Karpas-422 (cell line): ENCODE data around the gene DDA1. TPM values are rescaled to one million over a fixed set of nuclear protein-coding genes. Genes with fewer than 3 reads are reported as not detected.

Experiments used
- DNase-seq: peaks from one replicate; pipeline ENCODE4 v3.0.0-alpha.2; 2015
- H2AFZ ChIP-seq: fragments of 200-600 bp; sonication (generic); 2 replicates; pipeline ENCODE4 v1.6.1; 2014; ENCODE audit warnings: antibody characterized with exemption, low read length, mixed read lengths
- H3K27ac ChIP-seq: fragments of 200-600 bp; sonication (generic); 2 replicates; pipeline ENCODE4 v1.5.1; 2014; ENCODE audit warnings: mild to moderate bottlenecking, low read length, moderate library complexity
- H3K27me3 ChIP-seq: fragments of 200-600 bp; sonication (generic); 2 replicates; pipeline ENCODE4 v1.6.1; 2014; ENCODE audit warnings: low read length, mixed read lengths
- H3K36me3 ChIP-seq: fragments of 200-600 bp; sonication (generic); 2 replicates; pipeline ENCODE4 v1.6.1; 2014; ENCODE audit warnings: low read length, mixed read lengths; ENCODE audit not compliant: insufficient read depth
- H3K4me1 ChIP-seq: fragments of 200-600 bp; sonication (generic); 2 replicates; pipeline ENCODE4 v1.6.1; 2014; ENCODE audit warnings: mild to moderate bottlenecking, low read length, mixed read lengths
- H3K4me2 ChIP-seq: fragments of 200-600 bp; sonication (generic); 2 replicates; pipeline ENCODE4 v1.6.1; 2014; ENCODE audit warnings: low read length, low read depth, mild to moderate bottlenecking; ENCODE audit not compliant: poor library complexity, severe bottlenecking
- H3K4me3 ChIP-seq: fragments of 200-600 bp; sonication (generic); 2 replicates; pipeline ENCODE4 v1.5.1; 2014; ENCODE audit warnings: mild to moderate bottlenecking, antibody characterized with exemption, low read length, mixed read lengths
- H3K79me2 ChIP-seq: fragments of 200-600 bp; sonication (generic); 2 replicates; pipeline ENCODE4 v1.6.1; 2014; ENCODE audit warnings: mild to moderate bottlenecking, low read length, mixed read lengths
- H3K9ac ChIP-seq: fragments of 200-600 bp; sonication (generic); 2 replicates; pipeline ENCODE4 v1.6.0; 2014; ENCODE audit warnings: low read length
- H3K9me2 ChIP-seq: fragments of 200-600 bp; sonication (generic), shearing (Covaris generic); replicated peaks from 2 replicates; pipeline ENCODE4 v1.6.0; 2014; ENCODE audit warnings: mild to moderate bottlenecking, low read length, moderate library complexity; ENCODE audit not compliant: insufficient read depth
- H3K9me3 ChIP-seq: fragments of 300-700, 200-600 bp; sonication (generic); 2 replicates; pipeline ENCODE4 v1.6.1; 2014; ENCODE audit warnings: low read length, mixed read lengths
- H4K20me1 ChIP-seq: fragments of 200-600 bp; sonication (generic); 2 replicates; pipeline ENCODE4 v1.6.1; 2014; ENCODE audit warnings: mild to moderate bottlenecking, antibody characterized with exemption, low read length, low read depth; ENCODE audit not compliant: insufficient read depth
- total RNA-seq: library from RNA; depleted of rRNA; stranded (reverse); fragments of >200 nt; shearing (Covaris generic); gene quantifications from 2 replicates; pipeline ENCODE4 v1.2.3, GENCODE V29; 2014; ENCODE audit warnings: low replicate concordance

Gene DDA1
- total RNA-seq, 1 experiment from 2014 or later = 24.4 TPM

- H3K36me3 ChIP-seq = no peaks in the 10 kb centered on the region
- peaks cover 20% of the 10 kb centered on the region for H3K4me1 ChIP-seq
- H3K27ac ChIP-seq = no peak overlapping the region
- peak; percentile 95 for DNase-seq
- H3K9me3 ChIP-seq = no peaks in the 10 kb centered on the region
- no peak overlapping the region for H3K9ac ChIP-seq
- no peaks in the 10 kb centered on the region for H3K27me3 ChIP-seq
- H3K4me2 ChIP-seq = no peak overlapping the region
- H3K9me2 ChIP-seq = no peaks in the 10 kb centered on the region
- H3K79me2 ChIP-seq = peaks cover under 1% of the 10 kb centered on the region
- H4K20me1 ChIP-seq = no peaks in the 10 kb centered on the region
- no peak overlapping the region; the same call in 1 of the 2 replicates for H3K4me3 ChIP-seq
- H2AFZ ChIP-seq = no peak overlapping the region
Measured at GRCh38 chr19:17332677-17333581, 23.6 kb downstream of the DDA1 start.

GRCh38 chr19:17333611-17334413 lies 24.4 kb downstream of the DDA1 start:
- H3K4me3 ChIP-seq = peak overlapping the region; percentile 73
- peaks cover 9% of the 10 kb centered on the region for H3K79me2 ChIP-seq
- H3K36me3 ChIP-seq = no peaks in the 10 kb centered on the region
- no peaks in the 10 kb centered on the region for H3K9me3 ChIP-seq
- peak; percentile 61 for DNase-seq
- H4K20me1 ChIP-seq = no peaks in the 10 kb centered on the region
- H3K9ac ChIP-seq = peak overlapping the region; percentile 72
- no peaks in the 10 kb centered on the region for H3K9me2 ChIP-seq
- H2AFZ ChIP-seq = peak overlapping the region; percentile 84; the same call in 1 of the 2 replicates
- peaks cover 28% of the 10 kb centered on the region for H3K4me1 ChIP-seq
- no peak overlapping the region for H3K27ac ChIP-seq
- no peaks in the 10 kb centered on the region for H3K27me3 ChIP-seq
- peak overlapping the region; percentile 94 for H3K4me2 ChIP-seq

GRCh38 chr19:17334414-17335409 lies 25.3 kb downstream of the DDA1 start, which contains the start of gene ANO8:
ANO8 (minus strand) TSS chr19:17334855; CDS start chr19:17334670, 185 bp downstream.
- H3K27me3 ChIP-seq = no peaks in the 10 kb centered on the region
- peak within 1 kb of the TSS; percentile 93 for H2AFZ ChIP-seq
- H3K4me2 ChIP-seq = peak within 1 kb of the TSS; percentile 94
- peak within 1 kb of the TSS; percentile 73 for H3K4me3 ChIP-seq
- DNase-seq = peak; percentile 99
- no peaks in the 10 kb centered on the region for H3K36me3 ChIP-seq
- H3K79me2 ChIP-seq = peaks cover 9% of the 10 kb centered on the region
- no peaks in the 10 kb centered on the region for H3K9me3 ChIP-seq
- H4K20me1 ChIP-seq = no peaks in the 10 kb centered on the region
- no peak within 1 kb of the TSS for H3K27ac ChIP-seq
- no peaks in the 10 kb centered on the region for H3K9me2 ChIP-seq
- peak within 1 kb of the TSS; percentile 72 for H3K9ac ChIP-seq
- H3K4me1 ChIP-seq = peaks cover 30% of the 10 kb centered on the region

GRCh38 chr19:17335575-17335974 lies 26.2 kb downstream of the DDA1 start:
- Histone ChIP-seq H2AFZ (no peak overlapping the region), H3K9me2 (no peaks in the 10 kb centered on the region), H3K36me3 (no peaks in the 10 kb centered on the region), H3K27ac (no peak overlapping the region), H3K4me3 (peak overlapping the region; percentile 73; the same call in 1 of the 2 replicates), H3K9ac (no peak overlapping the region), H3K9me3 (no peaks in the 10 kb centered on the region), H3K27me3 (no peaks in the 10 kb centered on the region), H3K4me2 (peak overlapping the region; percentile 94), H3K79me2 (peaks cover 9% of the 10 kb centered on the region), H3K4me1 (peaks cover 30% of the 10 kb centered on the region), H4K20me1 (no peaks in the 10 kb centered on the region)
- no peak for DNase-seq

- Histone ChIP-seq H4K20me1 (no peaks in the 10 kb centered on the region), H3K4me3 (peak within 1 kb of the TSS; percentile 91), H3K9me2 (no peaks in the 10 kb centered on the region), H3K4me1 (peaks cover 30% of the 10 kb centered on the region), H2AFZ (peak within 1 kb of the TSS; percentile 98), H3K79me2 (peaks cover 9% of the 10 kb centered on the region), H3K4me2 (peak within 1 kb of the TSS; percentile 99), H3K27me3 (no peaks in the 10 kb centered on the region), H3K27ac (peak within 1 kb of the TSS; percentile 77), H3K9ac (peak within 1 kb of the TSS; percentile 92), H3K9me3 (no peaks in the 10 kb centered on the region), H3K36me3 (peaks cover 5% of the 10 kb centered on the region; the same call in 1 of the 2 replicates)
- DNase-seq = peak; percentile 99
Measured at GRCh38 chr19:17336872-17337674, 27.7 kb downstream of the DDA1 start, which contains the start of gene GTPBP3. GTPBP3 (plus strand) TSS chr19:17337553; CDS start chr19:17337612, 59 bp downstream.

- H3K79me2 ChIP-seq = peaks cover 9% of the 10 kb centered on the region
- H3K36me3 ChIP-seq = peaks cover 5% of the 10 kb centered on the region; the same call in 1 of the 2 replicates
- peak overlapping the region; percentile 79 for H3K9ac ChIP-seq
- H2AFZ ChIP-seq = no peak overlapping the region
- H4K20me1 ChIP-seq = no peaks in the 10 kb centered on the region
- peak overlapping the region; percentile 99 for H3K4me2 ChIP-seq
- no peaks in the 10 kb centered on the region for H3K9me3 ChIP-seq
- H3K9me2 ChIP-seq = no peaks in the 10 kb centered on the region
- peak overlapping the region; percentile 91 for H3K4me3 ChIP-seq
- DNase-seq = peak; percentile 81
- H3K27ac ChIP-seq = peak overlapping the region; percentile 50
- H3K27me3 ChIP-seq = no peaks in the 10 kb centered on the region
- H3K4me1 ChIP-seq = peaks cover 30% of the 10 kb centered on the region
Measured at GRCh38 chr19:17337675-17338432, 28.5 kb downstream of the DDA1 start.
